Measurements from ENCODE around the gene TOP3B. TPM values are rescaled to one million over a fixed set of nuclear protein-coding genes. Genes with fewer than 3 reads are reported as not detected.

Gene TOP3B
- total and polyA plus RNA-seq, 2 donors (not counting 1 experiment from before 2014, with no cell fraction given) = 7.4 to 16.5 TPM

- Histone ChIP-seq H3K9ac (ENCODE audit: insufficient read depth, low read length) (no peak overlapping the region), H3K4me1 (ENCODE audit: control insufficient read depth, extremely low read depth, insufficient read depth, low read length) (no peaks in the 10 kb centered on the region), H3K4me2 (ENCODE audit: extremely low read depth, insufficient read depth, low read length) (no peak overlapping the region), H3K4me3 (replicated peaks in 1 of 4; ENCODE audit: control extremely low read depth in 1 of 4, insufficient read depth in 1 of 4, low read depth in 3 of 4, low read length in 4 of 4) (no peak overlapping the region), H2AFZ (ENCODE audit: low read length) (no peak overlapping the region), H3K36me3 (ENCODE audit: control insufficient read depth, insufficient read depth, low read length) (no peaks in the 10 kb centered on the region), H3K79me2 (ENCODE audit: control insufficient read depth, insufficient read depth, low read length) (no peaks in the 10 kb centered on the region), H4K20me1 (ENCODE audit: control insufficient read depth, extremely low read depth, insufficient read depth, low read length) (no peaks in the 10 kb centered on the region), H3K27me3 (ENCODE audit: control insufficient read depth, insufficient read depth, low read length) (no peaks in the 10 kb centered on the region), H3K9me3 (ENCODE audit: control insufficient read depth, insufficient read depth, low read depth, low read length) (no peaks in the 10 kb centered on the region), H3K27ac (ENCODE audit: insufficient read depth, low read length) (no peak overlapping the region)
- no peak for TF ChIP-seq EZH2 (IDR thresholded peaks at IDR 0.05; ENCODE audit: low read length, missing control alignments)
- TF ChIP-seq, protein P1, sequence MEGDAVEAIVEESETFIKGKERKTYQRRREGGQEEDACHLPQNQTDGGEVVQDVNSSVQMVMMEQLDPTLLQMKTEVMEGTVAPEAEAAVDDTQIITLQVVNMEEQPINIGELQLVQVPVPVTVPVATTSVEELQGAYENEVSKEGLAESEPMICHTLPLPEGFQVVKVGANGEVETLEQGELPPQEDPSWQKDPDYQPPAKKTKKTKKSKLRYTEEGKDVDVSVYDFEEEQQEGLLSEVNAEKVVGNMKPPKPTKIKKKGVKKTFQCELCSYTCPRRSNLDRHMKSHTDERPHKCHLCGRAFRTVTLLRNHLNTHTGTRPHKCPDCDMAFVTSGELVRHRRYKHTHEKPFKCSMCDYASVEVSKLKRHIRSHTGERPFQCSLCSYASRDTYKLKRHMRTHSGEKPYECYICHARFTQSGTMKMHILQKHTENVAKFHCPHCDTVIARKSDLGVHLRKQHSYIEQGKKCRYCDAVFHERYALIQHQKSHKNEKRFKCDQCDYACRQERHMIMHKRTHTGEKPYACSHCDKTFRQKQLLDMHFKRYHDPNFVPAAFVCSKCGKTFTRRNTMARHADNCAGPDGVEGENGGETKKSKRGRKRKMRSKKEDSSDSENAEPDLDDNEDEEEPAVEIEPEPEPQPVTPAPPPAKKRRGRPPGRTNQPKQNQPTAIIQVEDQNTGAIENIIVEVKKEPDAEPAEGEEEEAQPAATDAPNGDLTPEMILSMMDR (conservative IDR thresholded peaks at IDR 0.05 in 1 of 2, IDR thresholded peaks at IDR 0.05 in 1 of 2; ENCODE audit: low read depth in 1 of 2, low read length in 2 of 2) = no peak
- DNase-seq (ENCODE audit: low read depth in 2 of 2) = no peak
Measured at GRCh38 chr22:21907638-21908522, 74.7 kb downstream of the TOP3B start.

Other genes starting within 250 kb of the TOP3B start
- 1.5 and 2.3 TPM in 2 replicates for gene YPEL1, start 247.0 kb downstream of the TOP3B start, total RNA-seq
- gene YPEL1, start 247.0 kb downstream of the TOP3B start, polyA plus RNA-seq = 0.36 and 0.51 TPM in 2 replicates
- 39.3 and 53.8 TPM in 2 replicates for gene MAPK1, start 115.1 kb downstream of the TOP3B start, total RNA-seq
- 133 and 134 TPM in 2 replicates for gene MAPK1, start 115.1 kb downstream of the TOP3B start, polyA plus RNA-seq
- 24.7 and 37.0 TPM in 2 replicates for gene PPM1F, start 29.9 kb downstream of the TOP3B start, total RNA-seq
- 12.5 and 19.0 TPM in 2 replicates for gene PPM1F, start 29.9 kb downstream of the TOP3B start, polyA plus RNA-seq

Data from fibroblast of lung (primary cell).